DND-41 (cell line): ENCODE measurements around the gene PSD4.
A peak's percentile ranks its signal among the peaks of the same experiment; 100 is the strongest.

ENCODE experiments used
- ATAC-seq: fragments of 200-7000 bp; cut with Tn5 transposase; 3 replicates; pipeline ENCODE4 v1.9.1; 2021; ENCODE audit warnings: low read depth; ENCODE audit not compliant: insufficient read depth
- DNase-seq: peaks from one replicate; pipeline ENCODE4 v3.0.0-alpha.2; 2020
- H2AFZ ChIP-seq: 2 replicates; pipeline ENCODE4 v1.6.0; 2012; ENCODE audit warnings: low read depth, low read length
- H3K27ac ChIP-seq: 2 replicates; pipeline ENCODE4 v1.5.1; 2012; ENCODE audit warnings: low read length, inconsistent platforms
- H3K27me3 ChIP-seq: fragments of 200-600 bp; sonication (generic); 2 replicates; pipeline ENCODE4 v1.6.0; 2012; ENCODE audit warnings: low read length, mild to moderate bottlenecking, inconsistent platforms; ENCODE audit not compliant: insufficient read depth, poor library complexity
- H3K36me3 ChIP-seq: 2 replicates; pipeline ENCODE4 v1.5.1; 2012; ENCODE audit warnings: low read length, inconsistent platforms; ENCODE audit not compliant: insufficient read depth
- H3K4me1 ChIP-seq: 2 replicates; pipeline ENCODE4 v1.5.1; 2012; ENCODE audit warnings: mild to moderate bottlenecking, low read length; ENCODE audit not compliant: insufficient read depth
- H3K4me2 ChIP-seq: 2 replicates; pipeline ENCODE4 v1.6.0; 2012; ENCODE audit warnings: mild to moderate bottlenecking, moderate library complexity, low read length, inconsistent platforms; ENCODE audit not compliant: insufficient read depth
- H3K4me3 ChIP-seq, 2 experiments: fragments of 200-600 bp in 1 of 2; shearing (Covaris generic) in 1 of 2; 2 replicates each; pipeline ENCODE4 v1.5.1; 2012 to 2016; ENCODE audit warnings: inconsistent platforms in 2 of 2, low read length in 2 of 2, mild to moderate bottlenecking in 2 of 2, low read depth in 1 of 2, moderate library complexity in 1 of 2
- H3K79me2 ChIP-seq: 2 replicates; pipeline ENCODE4 v1.6.0; 2012; ENCODE audit warnings: low read length, inconsistent platforms; ENCODE audit not compliant: insufficient read depth
- H3K9ac ChIP-seq: 2 replicates; pipeline ENCODE4 v1.6.0; 2012; ENCODE audit warnings: low read depth, mild to moderate bottlenecking, inconsistent platforms, low read length, moderate library complexity
- H3K9me3 ChIP-seq: 2 replicates; pipeline ENCODE4 v1.5.1; 2012; ENCODE audit warnings: low read length, moderate library complexity, mild to moderate bottlenecking, inconsistent platforms; ENCODE audit not compliant: insufficient read depth, severe bottlenecking
- H4K20me1 ChIP-seq: 2 replicates; pipeline ENCODE4 v1.6.0; 2012; ENCODE audit warnings: low read length; ENCODE audit not compliant: insufficient read depth
- EZH2 ChIP-seq: IDR thresholded peaks from 3 replicates; pipeline ENCODE4 v1.6.1; 2012; ENCODE audit warnings: borderline replicate concordance, low read depth, mild to moderate bottlenecking, moderate library complexity, low read length, inconsistent platforms; ENCODE audit not compliant: severe bottlenecking
- TF ChIP-seq, protein P1 (sequence below): IDR thresholded peaks from 2 replicates; pipeline ENCODE4 v1.5.1; 2012; ENCODE audit warnings: borderline replicate concordance, low read length, moderate library complexity, mild to moderate bottlenecking; ENCODE audit not compliant: poor library complexity, severe bottlenecking; ENCODE audit errors: extremely low read depth

PSD4 gene

DNA sequence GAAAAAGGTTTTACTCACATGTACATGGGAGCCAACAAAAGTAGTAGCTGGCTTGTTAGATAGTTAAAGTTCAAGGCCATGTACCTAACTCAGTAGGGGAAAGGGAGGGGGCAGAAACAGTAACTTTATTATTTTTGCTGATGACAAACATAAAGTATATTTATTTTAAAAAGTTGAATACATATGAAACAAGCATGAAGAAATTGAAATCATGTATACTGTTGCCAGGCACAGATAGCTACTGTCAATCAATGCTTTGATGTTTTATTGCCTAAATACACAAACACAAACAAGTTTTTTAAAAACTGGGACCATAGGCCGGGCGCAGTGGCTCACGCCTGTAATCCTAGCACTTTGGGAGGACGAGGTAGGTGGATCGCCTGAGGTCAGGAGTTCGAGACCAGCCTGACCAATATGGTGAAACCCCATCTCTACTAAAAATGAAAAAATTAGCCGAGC lies 7.6 kb upstream of the PSD4 start:
- Histone ChIP-seq H3K4me2 (no peak overlapping the region), H3K4me3 (no peak overlapping the region), H3K9me3 (no peaks in the 10 kb centered on the region), H2AFZ (no peak overlapping the region), H3K4me1 (no peaks in the 10 kb centered on the region), H3K79me2 (no peaks in the 10 kb centered on the region), H3K36me3 (no peaks in the 10 kb centered on the region), H3K27me3 (no peaks in the 10 kb centered on the region), H4K20me1 (no peaks in the 10 kb centered on the region), H3K9ac (no peak overlapping the region), H3K27ac (no peak overlapping the region)
- ATAC-seq: no peak
- no peak for TF ChIP-seq EZH2
- TF ChIP-seq, protein P1, sequence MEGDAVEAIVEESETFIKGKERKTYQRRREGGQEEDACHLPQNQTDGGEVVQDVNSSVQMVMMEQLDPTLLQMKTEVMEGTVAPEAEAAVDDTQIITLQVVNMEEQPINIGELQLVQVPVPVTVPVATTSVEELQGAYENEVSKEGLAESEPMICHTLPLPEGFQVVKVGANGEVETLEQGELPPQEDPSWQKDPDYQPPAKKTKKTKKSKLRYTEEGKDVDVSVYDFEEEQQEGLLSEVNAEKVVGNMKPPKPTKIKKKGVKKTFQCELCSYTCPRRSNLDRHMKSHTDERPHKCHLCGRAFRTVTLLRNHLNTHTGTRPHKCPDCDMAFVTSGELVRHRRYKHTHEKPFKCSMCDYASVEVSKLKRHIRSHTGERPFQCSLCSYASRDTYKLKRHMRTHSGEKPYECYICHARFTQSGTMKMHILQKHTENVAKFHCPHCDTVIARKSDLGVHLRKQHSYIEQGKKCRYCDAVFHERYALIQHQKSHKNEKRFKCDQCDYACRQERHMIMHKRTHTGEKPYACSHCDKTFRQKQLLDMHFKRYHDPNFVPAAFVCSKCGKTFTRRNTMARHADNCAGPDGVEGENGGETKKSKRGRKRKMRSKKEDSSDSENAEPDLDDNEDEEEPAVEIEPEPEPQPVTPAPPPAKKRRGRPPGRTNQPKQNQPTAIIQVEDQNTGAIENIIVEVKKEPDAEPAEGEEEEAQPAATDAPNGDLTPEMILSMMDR: no peak
- no peak for DNase-seq

DNA sequence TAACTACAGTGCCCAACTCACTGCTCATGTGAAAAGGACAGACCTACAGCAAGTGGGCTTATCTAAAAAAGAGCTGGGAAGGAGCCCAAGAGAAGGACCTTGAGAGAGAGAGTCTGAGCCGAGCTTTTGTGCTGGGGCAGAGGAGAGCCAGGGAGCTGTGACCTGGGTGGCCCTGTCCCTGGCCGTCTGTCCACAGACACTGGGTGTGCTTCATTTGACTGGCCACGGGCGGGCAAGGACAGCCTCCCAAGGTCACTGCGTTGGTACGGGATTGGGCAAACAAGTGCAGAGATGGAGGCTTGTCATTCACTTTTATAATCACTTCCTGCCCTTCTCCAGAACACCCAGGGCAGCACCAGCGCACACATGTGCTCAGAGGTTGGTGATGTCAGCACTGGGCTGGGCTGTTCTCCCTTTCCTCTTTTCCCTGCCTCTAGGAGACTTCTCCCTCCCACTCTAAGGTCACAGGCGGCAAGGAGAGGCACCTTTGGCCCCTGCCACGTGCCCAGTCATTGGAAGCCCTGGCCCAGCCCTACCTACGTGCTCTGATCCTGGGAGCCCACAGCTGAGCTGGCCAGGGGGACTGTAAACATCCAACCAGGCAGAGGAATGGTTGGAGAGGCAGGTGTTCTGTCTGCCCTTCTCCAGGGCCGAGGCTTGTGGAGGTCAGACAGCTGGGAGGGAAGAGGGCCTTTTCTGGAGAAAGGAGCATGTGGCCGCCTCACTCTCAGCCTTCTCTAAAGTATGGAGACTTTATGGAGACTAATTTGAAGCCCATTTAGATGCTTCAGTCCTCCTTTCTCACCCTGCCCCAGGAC lies 6.4 kb upstream of the PSD4 start:
- H3K36me3 ChIP-seq: no peaks in the 10 kb centered on the region
- DNase-seq: peak; percentile 40
- no peaks in the 10 kb centered on the region for H3K27me3 ChIP-seq
- no peak for TF ChIP-seq EZH2
- TF ChIP-seq, protein P1: no peak
- no peaks in the 10 kb centered on the region for H4K20me1 ChIP-seq
- no peak overlapping the region for H3K4me2 ChIP-seq
- H3K4me3 ChIP-seq: no peak overlapping the region
- no peak overlapping the region for H2AFZ ChIP-seq
- H3K9ac ChIP-seq: no peak overlapping the region
- H3K4me1 ChIP-seq: no peaks in the 10 kb centered on the region
- H3K27ac ChIP-seq: peak overlapping the region; percentile 24; the same call in 1 of the 2 replicates
- no peaks in the 10 kb centered on the region for H3K79me2 ChIP-seq
- no peaks in the 10 kb centered on the region for H3K9me3 ChIP-seq
- ATAC-seq: peak; percentile 81

DNA sequence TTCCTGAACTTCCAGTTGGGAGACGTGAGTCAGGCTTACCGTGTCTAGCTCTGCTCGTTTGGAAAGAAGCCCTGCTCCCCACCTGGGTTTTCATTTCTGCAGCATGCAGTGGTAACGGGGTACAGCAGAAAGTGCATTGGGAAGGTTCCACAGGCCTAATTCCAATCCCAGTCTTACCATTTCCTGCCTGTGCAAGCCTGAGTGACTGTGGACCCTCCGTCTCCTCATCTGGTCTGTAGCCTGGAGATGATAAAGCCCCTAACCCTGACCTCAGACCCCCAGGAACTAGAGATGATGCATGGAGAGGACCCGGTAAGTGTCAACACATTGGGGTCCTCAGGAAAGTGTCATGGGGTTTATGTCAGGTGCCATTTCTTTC lies 5.8 kb upstream of the PSD4 start:
- no peaks in the 10 kb centered on the region for H4K20me1 ChIP-seq
- no peak overlapping the region for H3K9ac ChIP-seq
- TF ChIP-seq, protein P1: no peak
- TF ChIP-seq EZH2: no peak
- peaks cover under 1% of the 10 kb centered on the region; the same call in 1 of the 2 replicates for H3K79me2 ChIP-seq
- H3K36me3 ChIP-seq: no peaks in the 10 kb centered on the region; the same call in 1 of the 2 replicates
- ATAC-seq (no peak), DNase-seq (no peak)
- no peaks in the 10 kb centered on the region for H3K9me3 ChIP-seq
- peaks cover 5% of the 10 kb centered on the region for H3K4me1 ChIP-seq
- no peak overlapping the region for H2AFZ ChIP-seq
- no peaks in the 10 kb centered on the region for H3K27me3 ChIP-seq
- H3K27ac ChIP-seq: no peak overlapping the region
- no peak overlapping the region for H3K4me2 ChIP-seq
- no peak overlapping the region for H3K4me3 ChIP-seq
